ENCODE results near the gene STK32A.
"Not testable (repeated sequence)": the region's sequence is repeated elsewhere in the genome, so short reads cannot be mapped to it uniquely, and the experiment has no call there.

DNA sequence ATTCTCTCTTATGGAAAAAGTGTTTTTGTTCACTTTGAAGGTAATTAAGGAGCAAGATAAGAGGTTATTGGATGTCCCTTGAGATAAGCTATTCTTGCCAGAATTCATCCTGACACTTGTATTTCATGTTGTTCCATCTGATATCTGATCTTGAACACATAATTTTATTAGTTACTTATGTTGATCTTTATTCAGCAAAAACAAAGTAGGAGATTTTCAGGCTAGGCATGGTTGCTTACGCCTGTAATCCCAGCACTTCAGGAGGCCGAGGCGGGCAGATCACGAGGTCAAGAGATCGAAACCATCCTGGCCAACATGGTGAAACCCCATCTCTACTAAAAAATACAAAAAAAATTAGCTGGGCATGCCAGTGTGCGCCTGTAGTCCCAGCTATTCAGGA, 8.4 kb downstream of the STK32A start:
- TF ChIP-seq, protein P1, sequence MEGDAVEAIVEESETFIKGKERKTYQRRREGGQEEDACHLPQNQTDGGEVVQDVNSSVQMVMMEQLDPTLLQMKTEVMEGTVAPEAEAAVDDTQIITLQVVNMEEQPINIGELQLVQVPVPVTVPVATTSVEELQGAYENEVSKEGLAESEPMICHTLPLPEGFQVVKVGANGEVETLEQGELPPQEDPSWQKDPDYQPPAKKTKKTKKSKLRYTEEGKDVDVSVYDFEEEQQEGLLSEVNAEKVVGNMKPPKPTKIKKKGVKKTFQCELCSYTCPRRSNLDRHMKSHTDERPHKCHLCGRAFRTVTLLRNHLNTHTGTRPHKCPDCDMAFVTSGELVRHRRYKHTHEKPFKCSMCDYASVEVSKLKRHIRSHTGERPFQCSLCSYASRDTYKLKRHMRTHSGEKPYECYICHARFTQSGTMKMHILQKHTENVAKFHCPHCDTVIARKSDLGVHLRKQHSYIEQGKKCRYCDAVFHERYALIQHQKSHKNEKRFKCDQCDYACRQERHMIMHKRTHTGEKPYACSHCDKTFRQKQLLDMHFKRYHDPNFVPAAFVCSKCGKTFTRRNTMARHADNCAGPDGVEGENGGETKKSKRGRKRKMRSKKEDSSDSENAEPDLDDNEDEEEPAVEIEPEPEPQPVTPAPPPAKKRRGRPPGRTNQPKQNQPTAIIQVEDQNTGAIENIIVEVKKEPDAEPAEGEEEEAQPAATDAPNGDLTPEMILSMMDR (IDR thresholded peaks at IDR 0.05): not testable (repeated sequence)
- TF ChIP-seq POLR2A (IDR thresholded peaks at IDR 0.05): not testable (repeated sequence)
